HG03558 (cell line): ENCODE data around the gene DMD.
"Not testable (repeated sequence)": the region's sequence is repeated elsewhere in the genome, so short reads cannot be mapped to it uniquely, and the experiment has no call there.

ENCODE experiments used
- ATAC-seq: cut with Tn5 transposase; IDR thresholded peaks from one replicate; pipeline ENCODE4 v1.9.1; 2021; ENCODE audit warnings: moderate number of reproducible peaks; ENCODE audit not compliant: unreplicated experiment; ENCODE audit errors: extremely low read depth

Gene DMD

GRCh38 chrX:31583892-31584291, 1627.5 kb downstream of the DMD start:
- ATAC-seq, result not testable (repeated sequence)

- no peak for ATAC-seq
Observed at GRCh38 chrX:31580726-31581125, 1630.6 kb downstream of the DMD start.

GRCh38 chrX:31580227-31580626, 1631.1 kb downstream of the DMD start:
- no peak for ATAC-seq

GRCh38 chrX:31572360-31572759, 1639.0 kb downstream of the DMD start:
- ATAC-seq, result no peak

- ATAC-seq, result no peak
Observed at GRCh38 chrX:31570658-31571057, 1640.7 kb downstream of the DMD start.

GRCh38 chrX:31563792-31564191, 1647.6 kb downstream of the DMD start:
- no peak for ATAC-seq

- ATAC-seq, result no peak
Observed at GRCh38 chrX:31555506-31555905, 1655.8 kb downstream of the DMD start.

- no peak for ATAC-seq
Observed at GRCh38 chrX:31551913-31552312, 1659.4 kb downstream of the DMD start.

GRCh38 chrX:31550158-31550557, 1661.2 kb downstream of the DMD start:
- no peak for ATAC-seq

GRCh38 chrX:31547816-31548215, 1663.5 kb downstream of the DMD start:
- ATAC-seq, result no peak

- no peak for ATAC-seq
Observed at GRCh38 chrX:31547416-31547815, 1663.9 kb downstream of the DMD start.

- no peak for ATAC-seq
Observed at GRCh38 chrX:31546126-31546525, 1665.2 kb downstream of the DMD start.

- ATAC-seq, result no peak
Observed at GRCh38 chrX:31545726-31546125, 1665.6 kb downstream of the DMD start.

GRCh38 chrX:31545191-31545590, 1666.2 kb downstream of the DMD start:
- no peak for ATAC-seq

GRCh38 chrX:31543634-31544033, 1667.7 kb downstream of the DMD start:
- ATAC-seq, result no peak

- no peak for ATAC-seq
Observed at GRCh38 chrX:31542566-31542965, 1668.8 kb downstream of the DMD start.

- no peak for ATAC-seq
Observed at GRCh38 chrX:31540313-31540712, 1671.0 kb downstream of the DMD start.

GRCh38 chrX:31527455-31528126, 1683.8 kb downstream of the DMD start:
- ATAC-seq, result no peak

- no peak for ATAC-seq
Observed at GRCh38 chrX:31523884-31524536, 1687.3 kb downstream of the DMD start.

GRCh38 chrX:31522760-31523159, 1688.6 kb downstream of the DMD start:
- ATAC-seq, result no peak

- no peak for ATAC-seq
Observed at GRCh38 chrX:31521941-31522340, 1689.4 kb downstream of the DMD start.

GRCh38 chrX:31516527-31516926, 1694.8 kb downstream of the DMD start:
- no peak for ATAC-seq
